Ovary (tissue), 3 donors: ENCODE data around the gene MYO9A.

Experiments
- CTCF ChIP-seq, 3 donors: fragments of 450-650 bp in 2 of 3; fragments of 200-600 bp in 1 of 3; IDR thresholded peaks; one replicate each; pipeline versions ENCODE4 v1.5.1 to v1.8.0; 2016 to 2022; ENCODE audit warnings: antibody characterized with exemption in 3 of 3, mild to moderate bottlenecking in 1 of 3
- EP300 ChIP-seq: sonication (generic); formaldehyde crosslinking; IDR thresholded peaks from one replicate; pipeline ENCODE4 v1.6.1; 2017; ENCODE audit warnings: antibody characterized with exemption
- POLR2A ChIP-seq: fragments of 450-650 bp; IDR thresholded peaks from one replicate; pipeline ENCODE4 v1.6.1; 2017; ENCODE audit warnings: antibody characterized with exemption, mild to moderate bottlenecking, moderate library complexity
- donor health status: DM: no; HTN: no; CAD: no.

GRCh38 chr15:72057548-72058091, 60.3 kb downstream of the MYO9A start:
- TF ChIP-seq CTCF (IDR thresholded peaks at IDR 0.05) (no peak), EP300 (no peak), POLR2A (no peak)
